GM23338 (cell line): ENCODE measurements around the gene BMAL1. TPM values are rescaled to one million over a fixed set of nuclear protein-coding genes. Genes with fewer than 3 reads are reported as not detected.

Experiments
- ATAC-seq: fragments of 200-7000 bp; cut with Tn5 transposase; 3 replicates; pipeline ENCODE4 v1.9.1; 2020
- DNase-seq: peaks from one replicate; pipeline ENCODE4 v3.0.0-alpha.2; 2015; ENCODE audit warnings: low spot score
- H2AFZ ChIP-seq: fragments of 200-600 bp; sonication (generic); 2 replicates; pipeline ENCODE4 v1.8.0; 2016; ENCODE audit warnings: antibody characterized with exemption, mild to moderate bottlenecking, moderate library complexity
- H3F3A ChIP-seq: fragments of 200-600 bp; sonication (generic); replicated peaks from 2 replicates; pipeline ENCODE4 v1.8.0; 2017; ENCODE audit warnings: antibody characterized with exemption, mixed run types, low read depth
- H3K27ac ChIP-seq: fragments of 200-600 bp; sonication (generic); 2 replicates; pipeline ENCODE4 v1.6.1; 2016; ENCODE audit warnings: low read depth
- H3K27me3 ChIP-seq: fragments of 200-600 bp; sonication (generic); 2 replicates; pipeline ENCODE4 v1.8.0; 2016; ENCODE audit warnings: mild to moderate bottlenecking, mixed run types, moderate library complexity; ENCODE audit not compliant: insufficient read depth
- H3K36me3 ChIP-seq: fragments of 200-600 bp; sonication (generic); 2 replicates; pipeline ENCODE4 v1.8.0; 2016; ENCODE audit warnings: mild to moderate bottlenecking; ENCODE audit not compliant: insufficient read depth
- H3K4me1 ChIP-seq: fragments of 200-600 bp; sonication (generic); 2 replicates; pipeline ENCODE4 v1.8.0; 2016; ENCODE audit warnings: mild to moderate bottlenecking, moderate library complexity; ENCODE audit not compliant: insufficient read depth
- H3K4me2 ChIP-seq: fragments of 200-600 bp; sonication (generic); 2 replicates; pipeline ENCODE4 v1.7.1; 2017; ENCODE audit warnings: mixed run types
- H3K4me3 ChIP-seq: fragments of 200-600 bp; sonication (generic); 2 replicates; pipeline ENCODE4 v1.6.1; 2016; ENCODE audit warnings: mixed run types
- H3K79me2 ChIP-seq: fragments of 200-600 bp; sonication (generic); replicated peaks from 2 replicates; pipeline ENCODE4 v1.8.0; 2017; ENCODE audit warnings: mild to moderate bottlenecking; ENCODE audit not compliant: insufficient read depth
- H3K9me2 ChIP-seq: fragments of 200-600 bp; sonication (generic); 2 replicates; pipeline ENCODE4 v1.8.0; 2017; ENCODE audit not compliant: insufficient read depth
- H4K20me1 ChIP-seq: fragments of 200-600 bp; sonication (generic); replicated peaks from 2 replicates; pipeline ENCODE4 v1.8.0; 2017; ENCODE audit warnings: mild to moderate bottlenecking; ENCODE audit not compliant: insufficient read depth
- H3K27ac Mint-ChIP-seq: 2 replicates; pipeline ENCODE4 v1.8.0; 2020; ENCODE audit warnings: inconsistent platforms, mild to moderate bottlenecking, moderate library complexity, mixed read lengths
- H3K27me3 Mint-ChIP-seq: 3 replicates; pipeline ENCODE4 v1.8.0; 2022; ENCODE audit warnings: low read depth, mild to moderate bottlenecking, moderate library complexity, mixed read lengths, inconsistent platforms; ENCODE audit not compliant: insufficient read depth, poor library complexity
- H3K36me3 Mint-ChIP-seq: 3 replicates; pipeline ENCODE4 v1.8.0; 2021; ENCODE audit warnings: low read depth, mild to moderate bottlenecking, inconsistent platforms, moderate library complexity, mixed read lengths
- H3K4me1 Mint-ChIP-seq: 3 replicates; pipeline ENCODE4 v1.8.0; 2020; ENCODE audit warnings: mild to moderate bottlenecking, inconsistent platforms, mixed read lengths
- H3K4me3 Mint-ChIP-seq: 3 replicates; pipeline ENCODE4 v1.8.0; 2021; ENCODE audit warnings: moderate library complexity, mild to moderate bottlenecking, inconsistent platforms, mixed read lengths
- H3K9me3 Mint-ChIP-seq: 3 replicates; pipeline ENCODE4 v1.8.0; 2020; ENCODE audit warnings: moderate library complexity, mild to moderate bottlenecking, inconsistent platforms, mixed read lengths
- CREB1 ChIP-seq: fragments of 250-450 bp; sonication (Bioruptor Pico); IDR thresholded peaks from 2 replicates; pipeline ENCODE4 v1.5.0; 2020; ENCODE audit warnings: low read depth, mild to moderate bottlenecking, moderate library complexity
- EZH2 ChIP-seq: fragments of 200-600 bp; sonication (generic); IDR thresholded peaks from one replicate; pipeline ENCODE4 v1.8.0; 2017; ENCODE audit warnings: antibody characterized with exemption, mild to moderate bottlenecking, low read depth; ENCODE audit not compliant: unreplicated experiment
- EZH2phosphoT487 ChIP-seq: fragments of 200-600 bp; sonication (generic); IDR thresholded peaks from one replicate; pipeline ENCODE4 v1.8.1; 2018; ENCODE audit warnings: antibody characterized with exemption; ENCODE audit not compliant: unreplicated experiment
- JUNB ChIP-seq: IDR thresholded peaks from one replicate; pipeline ENCODE4 v1.6.1; 2016; ENCODE audit warnings: antibody characterized with exemption; ENCODE audit not compliant: unreplicated experiment
- NANOG ChIP-seq: IDR thresholded peaks from 2 replicates; pipeline ENCODE4 v1.6.1; 2016; ENCODE audit warnings: antibody characterized with exemption, borderline replicate concordance
- POLR2AphosphoS5 ChIP-seq: IDR thresholded peaks from 2 replicates; pipeline ENCODE4 v1.6.1; 2016; ENCODE audit warnings: antibody characterized with exemption, low read depth
- STAT1 ChIP-seq: IDR thresholded peaks from one replicate; pipeline ENCODE4 v1.6.1; 2016; ENCODE audit warnings: antibody characterized with exemption; ENCODE audit not compliant: unreplicated experiment
- ZNF114 ChIP-seq: fragments of 250-450 bp; sonication (Bioruptor Pico); IDR thresholded peaks from 2 replicates; pipeline ENCODE4 v1.5.0; 2020; ENCODE audit warnings: mild to moderate bottlenecking, moderate library complexity
- polyA plus RNA-seq: library from polyadenylated mRNA; unstranded; fragments of >200 nt; fragmentation: Nextera tagmentation; extraction: Ambion mirVana; gene quantifications from 2 replicates; pipeline ENCODE4 v1.2.1, GENCODE V29; 2016
- total RNA-seq: library from RNA; depleted of rRNA; stranded (reverse); fragments of >200 nt; shearing (Covaris generic); gene quantifications from 2 replicates; pipeline ENCODE4 v1.2.3, GENCODE V29; 2014
- TF ChIP-seq, protein P1 (sequence below): IDR thresholded peaks from 2 replicates; pipeline ENCODE4 v1.6.1; 2016; ENCODE audit warnings: antibody characterized with exemption
- TF ChIP-seq, protein P2 (sequence below): fragments of 250-450 bp; sonication (Bioruptor Pico); IDR thresholded peaks from 2 replicates; pipeline ENCODE4 v1.5.0; 2020; ENCODE audit warnings: mild to moderate bottlenecking, moderate library complexity

BMAL1 gene
- total and polyA plus RNA-seq, 2 experiments from 2014 or later, result 5.1 to 7.2 TPM

GRCh38 chr11:13349046-13349445 lies 71.5 kb downstream of the BMAL1 start:
- no peaks in the 10 kb centered on the region for H3K9me2 ChIP-seq
- no peak overlapping the region for H3K4me3 Mint-ChIP-seq
- no peaks in the 10 kb centered on the region for H3K36me3 Mint-ChIP-seq
- H3K4me1 Mint-ChIP-seq, result peaks cover 8% of the 10 kb centered on the region; the same call in 1 of the 3 replicates
- no peak for DNase-seq
- H3K27ac Mint-ChIP-seq, result no peak overlapping the region
- H3K4me1 ChIP-seq, result no peaks in the 10 kb centered on the region
- H3K79me2 ChIP-seq, result no peaks in the 10 kb centered on the region
- H3K27ac ChIP-seq, result no peak overlapping the region
- no peak overlapping the region for H3K4me3 ChIP-seq
- H3K27me3 Mint-ChIP-seq, result peaks cover 4% of the 10 kb centered on the region
- no peak for ATAC-seq
- H3K4me2 ChIP-seq, result no peak overlapping the region
- H3K27me3 ChIP-seq, result no peaks in the 10 kb centered on the region
- no peaks in the 10 kb centered on the region for H4K20me1 ChIP-seq
- H2AFZ ChIP-seq, result no peak overlapping the region
- TF ChIP-seq, protein P1, sequence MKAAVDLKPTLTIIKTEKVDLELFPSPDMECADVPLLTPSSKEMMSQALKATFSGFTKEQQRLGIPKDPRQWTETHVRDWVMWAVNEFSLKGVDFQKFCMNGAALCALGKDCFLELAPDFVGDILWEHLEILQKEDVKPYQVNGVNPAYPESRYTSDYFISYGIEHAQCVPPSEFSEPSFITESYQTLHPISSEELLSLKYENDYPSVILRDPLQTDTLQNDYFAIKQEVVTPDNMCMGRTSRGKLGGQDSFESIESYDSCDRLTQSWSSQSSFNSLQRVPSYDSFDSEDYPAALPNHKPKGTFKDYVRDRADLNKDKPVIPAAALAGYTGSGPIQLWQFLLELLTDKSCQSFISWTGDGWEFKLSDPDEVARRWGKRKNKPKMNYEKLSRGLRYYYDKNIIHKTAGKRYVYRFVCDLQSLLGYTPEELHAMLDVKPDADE, result no peak
- TF ChIP-seq ZNF114, result no peak
- TF ChIP-seq CREB1 (CRISPR knock-in tag), result no peak
- no peak for TF ChIP-seq POLR2AphosphoS5
- TF ChIP-seq JUNB, result no peak
- TF ChIP-seq STAT1, result no peak
- no peak for TF ChIP-seq EZH2phosphoT487
- H3K36me3 ChIP-seq, result no peaks in the 10 kb centered on the region
- no peaks in the 10 kb centered on the region for H3F3A ChIP-seq
- no peaks in the 10 kb centered on the region; the same call in 2 of the 3 replicates for H3K9me3 Mint-ChIP-seq

DNA sequence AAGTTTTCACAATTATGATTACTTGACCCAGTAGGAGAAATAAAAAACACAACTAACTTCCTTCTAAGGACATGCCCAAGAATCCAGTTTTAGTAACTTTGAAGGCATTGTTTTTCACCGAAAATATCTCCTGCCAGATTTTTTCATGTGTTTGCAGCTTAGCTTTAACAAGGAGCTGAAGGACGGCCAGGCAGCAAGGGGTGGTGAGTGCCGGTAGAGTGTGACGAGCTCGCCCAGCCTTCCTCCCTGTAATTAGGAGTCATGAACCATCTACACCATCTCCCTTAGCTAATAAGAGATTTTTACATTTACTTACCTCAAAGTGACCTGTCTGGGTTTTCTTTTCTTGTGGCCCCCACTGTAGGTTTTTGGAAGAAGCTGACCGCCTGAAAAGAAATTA lies 72.0 kb downstream of the BMAL1 start:
- no peaks in the 10 kb centered on the region for H3K36me3 ChIP-seq
- no peak for DNase-seq
- H3K4me1 Mint-ChIP-seq, result peaks cover 8% of the 10 kb centered on the region; the same call in 1 of the 3 replicates
- no peak overlapping the region for H2AFZ ChIP-seq
- H3K36me3 Mint-ChIP-seq, result no peaks in the 10 kb centered on the region
- no peaks in the 10 kb centered on the region for H3F3A ChIP-seq
- H3K27ac ChIP-seq, result no peak overlapping the region
- H3K4me1 ChIP-seq, result no peaks in the 10 kb centered on the region
- H3K79me2 ChIP-seq, result no peaks in the 10 kb centered on the region
- H4K20me1 ChIP-seq, result no peaks in the 10 kb centered on the region
- peaks cover 4% of the 10 kb centered on the region for H3K27me3 Mint-ChIP-seq
- H3K4me3 ChIP-seq, result no peak overlapping the region
- no peak for TF ChIP-seq NANOG
- TF ChIP-seq STAT1, result no peak
- TF ChIP-seq, protein P1, result no peak
- no peak for TF ChIP-seq POLR2AphosphoS5
- TF ChIP-seq EZH2, result no peak
- TF ChIP-seq, protein P2, sequence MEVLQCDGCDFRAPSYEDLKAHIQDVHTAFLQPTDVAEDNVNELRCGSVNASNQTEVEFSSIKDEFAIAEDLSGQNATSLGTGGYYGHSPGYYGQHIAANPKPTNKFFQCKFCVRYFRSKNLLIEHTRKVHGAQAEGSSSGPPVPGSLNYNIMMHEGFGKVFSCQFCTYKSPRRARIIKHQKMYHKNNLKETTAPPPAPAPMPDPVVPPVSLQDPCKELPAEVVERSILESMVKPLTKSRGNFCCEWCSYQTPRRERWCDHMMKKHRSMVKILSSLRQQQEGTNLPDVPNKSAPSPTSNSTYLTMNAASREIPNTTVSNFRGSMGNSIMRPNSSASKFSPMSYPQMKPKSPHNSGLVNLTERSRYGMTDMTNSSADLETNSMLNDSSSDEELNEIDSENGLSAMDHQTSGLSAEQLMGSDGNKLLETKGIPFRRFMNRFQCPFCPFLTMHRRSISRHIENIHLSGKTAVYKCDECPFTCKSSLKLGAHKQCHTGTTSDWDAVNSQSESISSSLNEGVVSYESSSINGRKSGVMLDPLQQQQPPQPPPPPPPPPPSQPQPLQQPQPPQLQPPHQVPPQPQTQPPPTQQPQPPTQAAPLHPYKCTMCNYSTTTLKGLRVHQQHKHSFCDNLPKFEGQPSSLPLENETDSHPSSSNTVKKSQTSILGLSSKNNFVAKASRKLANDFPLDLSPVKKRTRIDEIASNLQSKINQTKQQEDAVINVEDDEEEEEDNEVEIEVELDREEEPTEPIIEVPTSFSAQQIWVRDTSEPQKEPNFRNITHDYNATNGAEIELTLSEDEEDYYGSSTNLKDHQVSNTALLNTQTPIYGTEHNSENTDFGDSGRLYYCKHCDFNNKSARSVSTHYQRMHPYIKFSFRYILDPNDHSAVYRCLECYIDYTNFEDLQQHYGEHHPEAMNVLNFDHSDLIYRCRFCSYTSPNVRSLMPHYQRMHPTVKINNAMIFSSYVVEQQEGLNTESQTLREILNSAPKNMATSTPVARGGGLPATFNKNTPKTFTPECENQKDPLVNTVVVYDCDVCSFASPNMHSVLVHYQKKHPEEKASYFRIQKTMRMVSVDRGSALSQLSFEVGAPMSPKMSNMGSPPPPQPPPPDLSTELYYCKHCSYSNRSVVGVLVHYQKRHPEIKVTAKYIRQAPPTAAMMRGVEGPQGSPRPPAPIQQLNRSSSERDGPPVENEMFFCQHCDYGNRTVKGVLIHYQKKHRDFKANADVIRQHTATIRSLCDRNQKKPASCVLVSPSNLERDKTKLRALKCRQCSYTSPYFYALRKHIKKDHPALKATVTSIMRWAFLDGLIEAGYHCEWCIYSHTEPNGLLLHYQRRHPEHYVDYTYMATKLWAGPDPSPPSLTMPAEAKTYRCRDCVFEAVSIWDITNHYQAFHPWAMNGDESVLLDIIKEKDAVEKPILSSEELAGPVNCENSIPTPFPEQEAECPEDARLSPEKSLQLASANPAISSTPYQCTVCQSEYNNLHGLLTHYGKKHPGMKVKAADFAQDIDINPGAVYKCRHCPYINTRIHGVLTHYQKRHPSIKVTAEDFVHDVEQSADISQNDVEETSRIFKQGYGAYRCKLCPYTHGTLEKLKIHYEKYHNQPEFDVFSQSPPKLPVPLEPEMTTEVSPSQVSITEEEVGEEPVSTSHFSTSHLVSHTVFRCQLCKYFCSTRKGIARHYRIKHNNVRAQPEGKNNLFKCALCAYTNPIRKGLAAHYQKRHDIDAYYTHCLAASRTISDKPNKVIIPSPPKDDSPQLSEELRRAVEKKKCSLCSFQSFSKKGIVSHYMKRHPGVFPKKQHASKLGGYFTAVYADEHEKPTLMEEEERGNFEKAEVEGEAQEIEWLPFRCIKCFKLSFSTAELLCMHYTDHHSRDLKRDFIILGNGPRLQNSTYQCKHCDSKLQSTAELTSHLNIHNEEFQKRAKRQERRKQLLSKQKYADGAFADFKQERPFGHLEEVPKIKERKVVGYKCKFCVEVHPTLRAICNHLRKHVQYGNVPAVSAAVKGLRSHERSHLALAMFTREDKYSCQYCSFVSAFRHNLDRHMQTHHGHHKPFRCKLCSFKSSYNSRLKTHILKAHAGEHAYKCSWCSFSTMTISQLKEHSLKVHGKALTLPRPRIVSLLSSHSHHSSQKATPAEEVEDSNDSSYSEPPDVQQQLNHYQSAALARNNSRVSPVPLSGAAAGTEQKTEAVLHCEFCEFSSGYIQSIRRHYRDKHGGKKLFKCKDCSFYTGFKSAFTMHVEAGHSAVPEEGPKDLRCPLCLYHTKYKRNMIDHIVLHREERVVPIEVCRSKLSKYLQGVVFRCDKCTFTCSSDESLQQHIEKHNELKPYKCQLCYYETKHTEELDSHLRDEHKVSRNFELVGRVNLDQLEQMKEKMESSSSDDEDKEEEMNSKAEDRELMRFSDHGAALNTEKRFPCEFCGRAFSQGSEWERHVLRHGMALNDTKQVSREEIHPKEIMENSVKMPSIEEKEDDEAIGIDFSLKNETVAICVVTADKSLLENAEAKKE (CRISPR knock-in tag), result no peak
- no peak for TF ChIP-seq JUNB
- no peak overlapping the region for H3K4me3 Mint-ChIP-seq
- H3K27me3 ChIP-seq, result no peaks in the 10 kb centered on the region
- no peak for ATAC-seq
- H3K9me3 Mint-ChIP-seq, result no peaks in the 10 kb centered on the region; the same call in 2 of the 3 replicates
- no peak overlapping the region for H3K4me2 ChIP-seq
- no peak overlapping the region for H3K27ac Mint-ChIP-seq
- no peaks in the 10 kb centered on the region for H3K9me2 ChIP-seq
